ENCODE data around the gene TELO2. TPM values are rescaled to one million over a fixed set of nuclear protein-coding genes. Genes with fewer than 3 reads are reported as not detected.
"Not testable (repeated sequence)": the region's sequence is repeated elsewhere in the genome, so short reads cannot be mapped to it uniquely, and the experiment has no call there.

Gene TELO2
- total RNA-seq, 1 donor from 2014 or later, result 87.5 TPM

- Mint-ChIP-seq H3K4me1 (peaks cover 27% of the 10 kb centered on the region), H3K4me3 (peak within 1 kb of the TSS; percentile 91), H3K9me3 (no peaks in the 10 kb centered on the region), H3K27me3 (ENCODE audit: low read depth) (peaks cover 6% of the 10 kb centered on the region), H3K36me3 (ENCODE audit: low read depth) (no peaks in the 10 kb centered on the region), H3K27ac (ENCODE audit: unreplicated experiment) (peak within 1 kb of the TSS; percentile 88)
- peak; percentile 78 for DNase-seq (ENCODE audit: low read depth, low spot score)
- TF ChIP-seq CTCF (conservative IDR thresholded peaks at IDR 0.05), result no peak
Measured at GRCh38 chr16:1474796-1475551, 18.2 kb upstream of the TELO2 start, which contains the start of gene CLCN7. TSS of gene CLCN7 (minus strand) at chr16:1475028. CDS start at chr16:1474974, 54 bp downstream.

DNA sequence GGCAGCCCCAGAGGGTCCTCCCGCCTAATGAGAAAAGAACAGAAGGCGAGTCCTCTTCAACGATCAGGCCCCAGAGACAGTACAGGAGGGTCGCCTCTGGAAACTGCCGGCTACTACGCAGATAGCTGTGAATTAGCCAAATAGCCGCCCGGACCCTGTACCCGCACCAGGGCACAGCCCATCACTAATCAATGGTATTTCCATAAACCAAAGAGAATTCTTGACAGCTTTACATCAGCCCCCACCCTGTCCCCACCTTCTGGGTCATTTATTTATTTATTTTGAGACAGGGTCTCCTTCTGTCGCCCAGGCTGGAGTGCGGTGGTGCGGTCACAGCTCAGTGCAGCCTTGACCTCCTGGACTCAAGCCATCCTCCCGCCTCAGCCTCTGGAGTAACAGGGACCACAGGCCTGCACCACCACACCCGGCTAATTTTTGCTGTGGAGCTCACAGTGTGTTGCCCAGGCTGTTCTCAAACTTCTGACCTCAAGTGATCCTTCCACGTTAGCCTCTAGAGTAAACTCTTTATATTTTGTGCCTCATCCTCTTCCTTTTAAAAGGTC, 17.5 kb upstream of the TELO2 start:
- Mint-ChIP-seq H3K9me3 (no peaks in the 10 kb centered on the region), H3K36me3 (ENCODE audit: low read depth) (no peaks in the 10 kb centered on the region), H3K27me3 (ENCODE audit: low read depth) (peaks cover 6% of the 10 kb centered on the region), H3K4me3 (peak overlapping the region; percentile 91), H3K27ac (ENCODE audit: unreplicated experiment) (peak overlapping the region; percentile 88), H3K4me1 (peaks cover 23% of the 10 kb centered on the region)
- DNase-seq (ENCODE audit: low read depth, low spot score), result no peak
- TF ChIP-seq CTCF (conservative IDR thresholded peaks at IDR 0.05), result no peak

DNA sequence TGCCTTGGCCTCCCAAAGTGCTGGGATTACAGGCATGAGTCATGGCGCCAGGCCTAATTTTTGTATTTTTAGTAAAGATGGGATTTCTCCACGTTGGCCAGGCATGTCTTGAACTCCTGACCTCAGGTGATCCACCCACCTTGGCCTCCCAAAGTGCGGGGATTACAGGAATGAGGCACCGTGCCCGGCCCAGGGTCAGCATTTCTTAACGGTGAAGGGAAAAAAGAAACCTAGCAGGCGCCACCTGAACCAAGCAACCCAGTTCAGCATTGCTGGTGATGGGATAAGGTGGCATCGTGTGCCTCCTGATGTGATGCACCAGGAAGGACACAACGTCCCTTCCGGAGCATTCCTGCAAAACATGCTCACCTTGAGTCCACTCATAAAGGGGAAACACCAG, 16.1 kb upstream of the TELO2 start:
- no peak overlapping the region for H3K27ac Mint-ChIP-seq (ENCODE audit: unreplicated experiment)
- TF ChIP-seq CTCF (conservative IDR thresholded peaks at IDR 0.05), result no peak
- H3K4me1 Mint-ChIP-seq, result peaks cover 18% of the 10 kb centered on the region
- no peaks in the 10 kb centered on the region for H3K36me3 Mint-ChIP-seq (ENCODE audit: low read depth)
- DNase-seq (ENCODE audit: low read depth, low spot score), result no peak
- H3K9me3 Mint-ChIP-seq, result no peaks in the 10 kb centered on the region
- H3K4me3 Mint-ChIP-seq, result no peak overlapping the region
- H3K27me3 Mint-ChIP-seq (ENCODE audit: low read depth), result peaks cover 12% of the 10 kb centered on the region

DNA sequence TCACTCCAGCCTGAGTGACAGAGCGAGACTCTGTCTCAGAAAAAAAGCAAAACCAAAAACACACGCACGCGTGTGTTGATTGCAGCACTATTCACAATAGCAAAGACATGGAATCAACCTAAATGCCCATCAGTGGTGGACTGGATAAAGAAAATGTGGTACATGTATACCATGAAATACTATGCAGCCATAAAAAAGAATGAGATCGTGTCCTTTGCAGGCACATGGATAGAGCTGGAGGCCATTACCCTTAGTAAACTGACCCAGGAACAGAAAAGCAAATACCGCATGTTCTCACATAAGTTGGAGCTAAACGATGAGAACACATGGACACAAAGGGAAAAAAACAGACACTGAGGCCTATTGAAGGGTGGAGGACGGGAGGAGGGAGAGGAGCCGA, 14.2 kb upstream of the TELO2 start:
- H3K27ac Mint-ChIP-seq (ENCODE audit: unreplicated experiment); H3K9me3 Mint-ChIP-seq; H3K36me3 Mint-ChIP-seq (ENCODE audit: low read depth); DNase-seq (ENCODE audit: low read depth, low spot score); H3K4me3 Mint-ChIP-seq: not testable (repeated sequence)
- Mint-ChIP-seq H3K4me1 (peaks cover 12% of the 10 kb centered on the region), H3K27me3 (ENCODE audit: low read depth) (peaks cover 21% of the 10 kb centered on the region)

DNA sequence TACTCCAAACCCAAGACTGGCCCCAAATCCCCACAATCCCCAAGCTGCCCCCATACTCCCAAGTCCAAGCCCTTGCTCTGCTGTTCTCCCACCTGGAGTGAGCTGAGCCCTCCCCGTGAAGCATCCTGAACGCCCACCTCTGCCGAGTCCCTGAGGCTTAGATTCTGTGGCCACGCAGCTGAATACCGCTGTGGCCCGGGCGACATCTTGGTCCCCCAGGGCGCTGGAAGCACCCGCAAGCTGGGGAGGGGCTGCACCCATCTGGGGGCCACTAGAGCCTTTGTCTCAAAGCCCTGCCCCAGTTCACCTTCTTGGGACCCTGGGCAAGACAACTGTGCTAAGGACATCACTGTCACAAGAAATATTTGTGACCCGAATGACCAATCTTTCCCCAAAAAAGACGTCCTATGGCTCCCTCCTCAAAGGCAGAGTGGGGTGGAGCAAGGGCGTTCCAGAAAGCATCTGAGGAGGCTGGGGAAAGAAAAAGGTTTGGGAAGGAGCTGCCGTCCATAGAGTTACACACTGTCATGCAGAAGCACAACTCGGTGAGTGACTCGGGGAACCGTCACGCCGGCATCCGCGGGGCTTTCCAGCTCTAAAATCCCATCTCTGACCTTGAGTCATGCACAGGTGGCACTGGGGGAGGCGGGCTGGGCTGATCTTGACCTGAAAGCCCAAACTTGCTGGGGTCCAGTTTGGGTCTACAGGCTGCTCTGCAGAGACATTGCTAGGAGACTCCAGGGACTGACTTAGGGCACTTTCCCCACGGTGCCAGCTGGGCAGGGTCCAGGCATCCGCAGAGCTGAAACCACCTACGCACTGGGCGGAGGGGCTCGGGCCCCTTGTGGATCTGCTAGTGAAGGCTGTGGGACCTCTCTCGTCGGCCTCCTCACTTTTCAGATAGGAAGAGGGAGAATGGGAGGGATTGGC, 11.0 kb upstream of the TELO2 start:
- no peaks in the 10 kb centered on the region for H3K36me3 Mint-ChIP-seq (ENCODE audit: low read depth)
- H3K9me3 Mint-ChIP-seq, result no peaks in the 10 kb centered on the region
- H3K4me1 Mint-ChIP-seq, result no peaks in the 10 kb centered on the region
- H3K27ac Mint-ChIP-seq (ENCODE audit: unreplicated experiment), result no peak overlapping the region
- DNase-seq (ENCODE audit: low read depth, low spot score), result no peak
- TF ChIP-seq CTCF (conservative IDR thresholded peaks at IDR 0.05), result no peak
- H3K4me3 Mint-ChIP-seq, result no peak overlapping the region
- H3K27me3 Mint-ChIP-seq (ENCODE audit: low read depth), result peaks cover 29% of the 10 kb centered on the region
